Trophoblast cell (in vitro differentiated cells and primary cell): ENCODE results near the gene BACE1-AS.
"Not testable (repeated sequence)": the region's sequence is repeated elsewhere in the genome, so short reads cannot be mapped to it uniquely, and the experiment has no call there.

Source experiments
- DNase-seq, 2 donors: peaks; one replicate each; pipeline ENCODE4 v3.0.0-alpha.2; 2016
- H2AFZ ChIP-seq: 2 replicates; pipeline ENCODE4 v1.6.1; 2013; ENCODE audit warnings: low read length, moderate library complexity, mild to moderate bottlenecking; ENCODE audit not compliant: insufficient read depth, poor library complexity
- H2AK5ac ChIP-seq: 2 replicates; pipeline ENCODE4 v1.6.1; 2013; ENCODE audit warnings: mild to moderate bottlenecking, low read length
- H2BK120ac ChIP-seq: 2 replicates; pipeline ENCODE4 v1.6.1; 2013; ENCODE audit warnings: low read length, mild to moderate bottlenecking, moderate library complexity; ENCODE audit not compliant: insufficient read depth, poor library complexity
- H2BK12ac ChIP-seq: 2 replicates; pipeline ENCODE4 v1.6.1; 2013; ENCODE audit warnings: mild to moderate bottlenecking, low read length, moderate library complexity
- H2BK5ac ChIP-seq: 2 replicates; pipeline ENCODE4 v1.6.1; 2013; ENCODE audit warnings: low read length, low read depth, moderate library complexity, mild to moderate bottlenecking; ENCODE audit not compliant: poor library complexity
- H3K14ac ChIP-seq: 2 replicates; pipeline ENCODE4 v1.6.1; 2013; ENCODE audit warnings: mild to moderate bottlenecking, low read length
- H3K18ac ChIP-seq: 2 replicates; pipeline ENCODE4 v1.6.1; 2013; ENCODE audit warnings: mild to moderate bottlenecking, low read length
- H3K23ac ChIP-seq: 2 replicates; pipeline ENCODE4 v1.6.1; 2013; ENCODE audit warnings: low read length
- H3K27ac ChIP-seq: 2 replicates; pipeline ENCODE4 v1.5.1; 2013; ENCODE audit warnings: low read depth, mild to moderate bottlenecking, inconsistent platforms, low read length, moderate library complexity
- H3K27me3 ChIP-seq: 2 replicates; pipeline ENCODE4 v1.6.1; 2013; ENCODE audit warnings: inconsistent platforms, mild to moderate bottlenecking, low read length, moderate library complexity; ENCODE audit not compliant: insufficient read depth
- H3K36me3 ChIP-seq, 2 experiments: 1 replicate in 1 of 2; 2 replicates in 1 of 2; pipeline ENCODE4 v1.6.1; 2013; ENCODE audit warnings: low read length in 2 of 2, mild to moderate bottlenecking in 2 of 2, moderate library complexity in 1 of 2; ENCODE audit not compliant: insufficient read depth in 2 of 2, control insufficient read depth in 1 of 2
- H3K4ac ChIP-seq: 2 replicates; pipeline ENCODE4 v1.6.1; 2013; ENCODE audit warnings: low read depth, mild to moderate bottlenecking, low read length, moderate library complexity
- H3K4me1 ChIP-seq, 2 experiments: 1 replicate in 1 of 2; 2 replicates in 1 of 2; pipeline ENCODE4 v1.6.1; 2013; ENCODE audit warnings: low read length in 2 of 2, mild to moderate bottlenecking in 2 of 2, moderate library complexity in 1 of 2; ENCODE audit not compliant: insufficient read depth in 2 of 2, control insufficient read depth in 1 of 2
- H3K4me2 ChIP-seq: 2 replicates; pipeline ENCODE4 v1.6.1; 2013; ENCODE audit warnings: inconsistent platforms, mild to moderate bottlenecking, low read length, moderate library complexity
- H3K4me3 ChIP-seq: 2 replicates; pipeline ENCODE4 v1.5.1; 2013; ENCODE audit warnings: mild to moderate bottlenecking, low read depth, low read length, inconsistent platforms
- H3K79me1 ChIP-seq: one replicate; pipeline ENCODE4 v1.6.1; 2013; ENCODE audit warnings: low read length
- H3K79me2 ChIP-seq: 2 replicates; pipeline ENCODE4 v1.6.1; 2013; ENCODE audit warnings: low read length, mild to moderate bottlenecking; ENCODE audit not compliant: control insufficient read depth, insufficient read depth, poor library complexity
- H3K9ac ChIP-seq: 2 replicates; pipeline ENCODE4 v1.6.1; 2013; ENCODE audit warnings: mild to moderate bottlenecking, low read length
- H3K9me3 ChIP-seq: 2 replicates; pipeline ENCODE4 v1.6.1; 2013; ENCODE audit warnings: low read depth, mild to moderate bottlenecking, control low read depth, inconsistent platforms, low read length; ENCODE audit not compliant: insufficient read depth
- H4K12ac ChIP-seq: 2 replicates; pipeline ENCODE4 v1.6.1; 2013; ENCODE audit warnings: low read depth, mild to moderate bottlenecking, low read length, moderate library complexity
- H4K8ac ChIP-seq: 2 replicates; pipeline ENCODE4 v1.6.1; 2013; ENCODE audit warnings: low read depth, mild to moderate bottlenecking, low read length, moderate library complexity
- H4K91ac ChIP-seq: one replicate; pipeline ENCODE4 v1.6.1; 2013; ENCODE audit warnings: low read depth, mild to moderate bottlenecking, low read length, moderate library complexity
- WGBS: extraction: QIAGEN DNeasy Blood & Tissue Kit; methylation state at CpG from one replicate; pipeline ENCODE4 v1.1.7; 2013; ENCODE audit warnings: missing lambda C conversion rate; ENCODE audit not compliant: insufficient read length, insufficient coverage; ENCODE audit errors: extremely low coverage; 5-methylcytosine and 5-hydroxymethylcytosine counted together

The BACE1-AS gene

GRCh38 chr11:117272175-117272574, 19.0 kb upstream of the BACE1-AS start:
- H2BK12ac ChIP-seq, H3K79me2 ChIP-seq, H3K79me1 ChIP-seq, H3K14ac ChIP-seq, H3K27ac ChIP-seq, H3K27me3 ChIP-seq, H4K12ac ChIP-seq, H3K36me3 ChIP-seq, H3K4ac ChIP-seq, H3K4me2 ChIP-seq, H3K9ac ChIP-seq, H2BK120ac ChIP-seq, H3K18ac ChIP-seq, H4K8ac ChIP-seq, H2BK5ac ChIP-seq, DNase-seq, H4K91ac ChIP-seq, H3K23ac ChIP-seq, H3K9me3 ChIP-seq, H2AFZ ChIP-seq, H3K4me3 ChIP-seq, H2AK5ac ChIP-seq: not testable (repeated sequence)
- H3K4me1 ChIP-seq: peaks cover 13 to 14% of the 10 kb centered on the region in 2 experiments
- WGBS: no CpG with 5 or more reads among the region's 5 CpGs

- DNase-seq: no peak
- Histone ChIP-seq H3K4ac (no peak overlapping the region), H2AFZ (no peak overlapping the region), H3K27ac (no peak overlapping the region), H3K4me3 (no peak overlapping the region), H3K23ac (no peak overlapping the region), H3K9ac (no peak overlapping the region), H3K9me3 (peaks cover 4% of the 10 kb centered on the region), H2AK5ac (no peak overlapping the region), H3K79me1 (peaks cover 5% of the 10 kb centered on the region), H4K12ac (no peak overlapping the region), H4K8ac (no peak overlapping the region), H2BK5ac (no peak overlapping the region), H3K27me3 (no peaks in the 10 kb centered on the region), H3K14ac (no peak overlapping the region), H3K79me2 (no peaks in the 10 kb centered on the region), H2BK12ac (no peak overlapping the region), H2BK120ac (no peak overlapping the region), H3K4me2 (no peak overlapping the region), H3K4me1 (peaks cover 13 to 14% of the 10 kb centered on the region in 2 experiments), H4K91ac (no peak overlapping the region), H3K36me3 (peaks cover 4% of the 10 kb centered on the region in 2 experiments), H3K18ac (no peak overlapping the region)
- 100% methylated on average over 3 of the region's 9 CpGs for WGBS
Measured at GRCh38 chr11:117273550-117274289, 17.4 kb upstream of the BACE1-AS start.

GRCh38 chr11:117278347-117278746, 12.8 kb upstream of the BACE1-AS start:
- Histone ChIP-seq H3K18ac (no peak overlapping the region), H4K12ac (no peak overlapping the region), H3K4ac (no peak overlapping the region), H3K9ac (no peak overlapping the region), H3K79me1 (no peaks in the 10 kb centered on the region), H2BK12ac (no peak overlapping the region), H2BK120ac (no peak overlapping the region), H3K4me1 (peaks cover 11 to 15% of the 10 kb centered on the region in 2 experiments), H2AFZ (no peak overlapping the region), H4K91ac (no peak overlapping the region), H3K14ac (no peak overlapping the region), H3K27me3 (no peaks in the 10 kb centered on the region), H3K9me3 (no peaks in the 10 kb centered on the region), H3K4me3 (no peak overlapping the region), H3K23ac (no peak overlapping the region), H4K8ac (no peak overlapping the region), H3K27ac (no peak overlapping the region), H3K36me3 (peaks cover 6 to 10% of the 10 kb centered on the region in 2 experiments), H3K4me2 (no peak overlapping the region), H2AK5ac (no peak overlapping the region), H2BK5ac (no peak overlapping the region), H3K79me2 (no peaks in the 10 kb centered on the region)
- WGBS: no CpG with 5 or more reads among the region's 2 CpGs
- no peak for DNase-seq

GRCh38 chr11:117279711-117280376, 11.3 kb upstream of the BACE1-AS start:
- no peak overlapping the region for H4K8ac ChIP-seq
- H3K9ac ChIP-seq: no peak overlapping the region
- H3K23ac ChIP-seq: no peak overlapping the region
- H3K14ac ChIP-seq: no peak overlapping the region
- no peak overlapping the region for H4K91ac ChIP-seq
- no peak overlapping the region for H3K27ac ChIP-seq
- H3K18ac ChIP-seq: no peak overlapping the region
- H2BK12ac ChIP-seq: no peak overlapping the region
- WGBS: no CpG with 5 or more reads among the region's 4 CpGs
- H2AFZ ChIP-seq: no peak overlapping the region
- no peak overlapping the region for H2BK120ac ChIP-seq
- H3K4me1 ChIP-seq: peaks cover 11 to 13% of the 10 kb centered on the region in 2 experiments
- DNase-seq: peak in 1 of 2 donors; percentile 22
- H2BK5ac ChIP-seq: no peak overlapping the region
- no peaks in the 10 kb centered on the region for H3K79me1 ChIP-seq
- H2AK5ac ChIP-seq: no peak overlapping the region
- no peaks in the 10 kb centered on the region for H3K9me3 ChIP-seq
- H3K27me3 ChIP-seq: no peaks in the 10 kb centered on the region
- H4K12ac ChIP-seq: no peak overlapping the region
- H3K4ac ChIP-seq: no peak overlapping the region
- H3K36me3 ChIP-seq: peaks cover 8 to 13% of the 10 kb centered on the region in 2 experiments
- H3K4me3 ChIP-seq: no peak overlapping the region
- H3K4me2 ChIP-seq: no peak overlapping the region
- no peaks in the 10 kb centered on the region for H3K79me2 ChIP-seq
